A204.1 (cell line): Measurements from ENCODE around the gene SPIRE2.
"Not testable (repeated sequence)": the region's sequence is repeated elsewhere in the genome, so short reads cannot be mapped to it uniquely, and the experiment has no call there.

Source experiments
- FAIRE-seq: peaks from 2 replicates; lab custom pipeline; 2012; peaks lifted over from hg19 to GRCh38; lab: Jason Lieb, UNC

Gene SPIRE2

GRCh38 chr16:89867918-89868317 is 39.6 kb downstream of the SPIRE2 start:
- no peak for FAIRE-seq

DNA sequence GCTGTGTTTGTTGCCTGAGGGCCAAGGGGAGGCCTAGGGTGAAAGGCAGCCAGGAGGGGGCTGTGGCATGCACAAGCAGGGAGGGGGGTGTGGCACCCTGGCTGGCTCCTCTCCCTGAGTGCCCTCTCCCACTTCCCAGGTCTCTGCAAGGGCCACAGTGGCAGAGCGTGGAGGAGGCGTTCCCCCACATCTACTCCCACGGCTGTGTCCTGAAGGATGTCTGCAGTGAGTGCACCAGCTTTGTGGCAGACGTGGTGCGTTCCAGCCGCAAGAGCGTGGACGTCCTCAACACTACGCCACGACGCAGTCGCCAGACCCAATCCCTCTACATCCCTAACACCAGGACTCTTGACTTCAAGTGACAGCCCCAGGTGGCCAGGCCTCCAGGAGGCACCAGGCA is 41.6 kb downstream of the SPIRE2 start:
- no peak for FAIRE-seq

DNA sequence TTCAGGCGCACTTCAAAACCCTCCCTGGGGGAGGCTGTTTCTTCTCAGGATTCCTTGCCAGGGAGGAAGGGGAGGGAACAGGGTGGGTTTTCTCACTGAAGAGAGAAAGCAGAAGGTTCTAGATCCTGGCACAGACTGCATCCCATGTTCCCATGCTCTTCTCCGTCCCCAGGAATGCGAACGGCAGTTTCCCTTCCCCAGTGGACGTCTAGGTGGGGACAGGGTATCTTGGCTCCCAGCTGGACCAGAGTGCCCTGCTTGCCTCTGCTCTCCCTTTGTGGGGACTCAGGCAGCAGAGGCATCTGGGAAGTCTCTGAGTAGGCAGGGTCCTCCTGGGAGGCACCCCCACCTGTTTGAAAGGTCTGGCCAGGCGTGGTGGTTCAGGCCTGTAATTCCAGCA is 42.2 kb downstream of the SPIRE2 start:
- FAIRE-seq = no peak

GRCh38 chr16:89871895-89872294 is 43.6 kb downstream of the SPIRE2 start:
- no peak for FAIRE-seq

DNA sequence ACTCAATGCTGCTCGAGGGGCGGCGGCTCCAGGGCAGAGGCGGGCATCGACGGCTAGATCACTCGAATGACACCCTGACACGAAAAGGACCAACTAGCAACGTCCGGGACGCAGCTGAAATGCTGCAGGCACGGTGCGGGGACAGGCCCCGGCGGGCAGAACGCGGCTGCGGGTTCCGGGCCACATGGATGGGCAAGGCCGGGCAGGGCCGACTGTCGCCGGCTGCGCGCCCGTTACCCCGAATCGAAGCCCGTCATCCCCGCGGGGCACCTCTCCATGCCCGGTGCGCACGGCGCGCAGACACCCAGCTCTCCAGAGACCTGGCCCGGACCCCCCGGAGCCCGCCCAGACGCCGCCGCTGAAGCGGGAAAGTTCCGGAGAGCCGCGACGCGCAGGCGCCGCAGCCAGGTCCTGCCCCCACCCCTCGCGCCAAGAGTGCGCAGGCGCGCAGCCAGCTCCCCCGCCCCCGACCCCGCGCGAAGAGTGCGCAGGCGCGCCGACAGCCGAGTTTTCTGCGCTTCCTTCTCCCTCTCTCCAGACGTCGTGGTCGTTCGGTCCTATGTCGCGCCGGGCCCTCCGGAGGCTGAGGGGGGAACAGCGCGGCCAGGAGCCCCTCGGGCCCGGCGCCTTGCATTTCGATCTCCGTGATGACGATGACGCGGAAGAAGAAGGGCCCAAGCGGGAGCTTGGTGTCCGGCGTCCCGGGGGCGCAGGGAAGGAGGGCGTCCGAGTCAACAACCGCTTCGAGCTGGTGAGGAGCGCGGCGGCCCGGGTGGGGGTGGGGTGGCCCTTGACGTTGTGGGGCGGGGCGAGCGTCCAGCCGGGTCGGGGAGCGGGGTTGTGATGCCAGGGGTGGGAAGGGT is 45.1 kb downstream of the SPIRE2 start, which contains the start of gene TCF25:
Gene TCF25 (plus strand): TSS at position 484 of the 863 bp plus-strand sequence. CDS start 76 bp downstream, at position 560.
- FAIRE-seq = no peak

DNA sequence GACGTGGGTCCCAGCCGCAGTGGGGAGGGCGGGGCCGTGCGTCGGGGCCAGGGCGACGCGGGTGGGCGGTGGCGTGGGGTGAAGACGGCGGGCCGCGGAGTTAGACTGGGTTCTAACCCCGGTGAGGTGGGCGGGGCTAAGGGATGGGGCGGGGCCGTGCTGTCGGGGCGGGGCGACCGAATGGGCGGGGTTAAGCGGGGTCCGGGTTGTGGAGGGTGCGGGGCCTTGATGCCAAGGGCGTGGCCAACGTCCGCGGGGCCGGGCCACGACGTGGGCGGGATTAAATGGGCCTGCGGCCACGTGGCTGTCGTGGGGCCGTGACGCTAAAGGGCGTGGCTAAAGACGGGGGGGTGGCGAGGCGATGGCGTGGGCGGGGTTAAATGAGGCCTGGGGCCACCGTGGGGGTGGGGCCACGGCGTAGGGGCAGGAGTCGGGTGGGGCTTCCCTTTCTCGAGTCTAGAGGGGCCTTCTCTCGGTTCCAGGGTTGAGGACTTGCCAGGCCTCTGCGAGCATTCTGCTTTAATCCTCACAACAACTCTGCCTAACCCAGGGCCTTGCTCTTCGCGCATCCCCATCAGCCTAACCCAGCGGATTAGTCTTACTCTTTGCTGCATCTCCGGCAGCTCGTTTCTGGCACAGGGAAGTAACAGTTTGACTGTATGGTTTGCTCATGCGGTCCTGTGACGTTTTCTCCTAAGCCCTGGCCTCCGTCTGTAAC is 45.9 kb downstream of the SPIRE2 start:
- no peak for FAIRE-seq

DNA sequence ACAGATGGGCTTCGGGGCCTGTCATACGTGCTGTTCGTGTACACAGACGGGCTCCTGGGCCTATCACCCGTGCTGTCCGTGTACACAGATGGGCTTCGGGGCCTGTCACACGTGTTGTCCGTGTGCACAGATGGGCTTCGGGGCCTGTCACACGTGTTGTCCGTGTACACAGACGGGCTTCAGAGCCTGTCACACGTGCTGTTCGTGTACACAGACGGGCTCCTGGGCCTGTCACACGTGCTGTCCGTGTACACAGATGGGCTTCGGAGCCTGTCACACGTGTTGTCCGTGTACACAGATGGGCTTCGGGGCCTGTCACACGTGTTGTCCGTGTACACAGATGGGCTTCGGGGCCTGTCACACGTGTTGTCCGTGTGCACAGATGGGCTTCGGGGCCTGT is 50.8 kb downstream of the SPIRE2 start:
- not testable (repeated sequence) for FAIRE-seq

DNA sequence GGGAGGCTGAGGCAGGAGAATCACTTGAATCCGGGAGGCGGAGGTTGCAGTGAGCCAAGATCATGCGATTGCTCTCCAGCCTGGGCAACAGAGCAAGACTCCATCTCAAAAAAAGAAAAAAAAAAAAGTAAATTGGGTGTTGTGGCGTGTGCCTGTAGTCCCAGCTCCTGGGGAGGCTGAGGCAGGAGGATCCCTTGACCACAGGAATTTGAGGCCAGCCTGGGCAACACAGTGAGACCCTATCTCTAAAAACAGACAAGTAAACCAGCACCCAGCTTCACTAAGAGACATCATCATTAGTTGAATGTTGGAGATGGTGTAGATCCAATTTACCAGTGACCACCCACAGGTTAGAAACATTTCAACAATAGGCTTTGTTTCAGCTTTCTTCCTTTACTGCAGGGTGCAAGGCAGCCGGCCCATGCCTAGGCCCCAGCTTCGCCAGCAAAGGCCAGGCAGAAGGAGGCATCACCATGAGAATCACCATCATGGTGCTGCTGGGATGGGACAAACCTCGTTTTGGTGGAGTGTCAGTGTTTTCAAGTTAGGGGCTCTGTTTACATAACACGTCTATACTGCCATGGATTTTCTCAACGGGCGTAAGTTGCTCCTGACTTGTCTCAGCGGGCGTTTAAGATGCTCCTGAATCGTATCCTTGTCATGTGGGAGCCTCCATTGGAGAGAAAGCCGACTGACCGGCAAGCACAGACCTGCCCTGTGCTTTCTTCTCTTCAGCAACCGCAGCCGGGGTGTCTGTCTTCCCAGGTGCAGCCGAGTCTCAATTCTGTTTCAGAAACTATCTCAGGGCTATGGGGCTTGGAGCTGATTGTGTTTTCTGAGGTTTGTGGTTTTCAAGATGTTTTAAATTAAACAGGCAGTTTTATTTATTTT is 52.4 kb downstream of the SPIRE2 start:
- no peak for FAIRE-seq

GRCh38 chr16:89881368-89881730 is 53.1 kb downstream of the SPIRE2 start:
- no peak for FAIRE-seq

DNA sequence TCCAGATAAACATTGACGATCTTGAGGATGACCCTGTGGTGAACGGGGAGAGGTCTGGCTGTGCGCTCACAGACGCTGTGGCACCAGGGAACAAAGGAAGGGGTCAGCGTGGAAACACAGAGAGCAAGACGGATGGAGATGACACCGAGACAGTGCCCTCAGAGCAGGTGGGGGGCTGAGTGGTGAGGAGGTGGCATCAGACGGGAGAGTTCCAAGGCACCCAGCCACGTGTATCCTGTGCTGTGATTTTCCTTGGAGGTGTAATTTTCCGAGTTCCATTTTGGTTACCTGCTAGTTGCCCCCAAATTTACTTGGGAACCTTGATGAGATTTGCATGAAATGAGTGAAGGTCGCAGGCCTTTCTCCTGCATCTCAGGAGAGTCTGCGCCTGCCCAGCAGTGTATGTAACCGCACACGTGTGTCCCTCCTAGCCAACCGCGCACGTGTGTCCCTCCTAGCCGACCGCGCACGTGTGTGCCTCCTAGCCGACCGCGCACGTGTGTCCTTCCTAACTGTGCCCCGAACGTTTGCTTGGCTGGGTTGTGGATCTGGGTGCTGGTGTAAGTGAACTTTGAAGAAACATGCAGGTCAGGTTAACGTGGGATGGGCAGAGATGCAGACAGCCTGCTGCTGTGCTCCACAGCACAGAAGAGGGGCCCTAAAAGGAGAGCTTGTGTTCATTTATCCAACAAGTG is 55.2 kb downstream of the SPIRE2 start:
- FAIRE-seq = no peak

- no peak for FAIRE-seq
These were observed 55.8 kb downstream of the SPIRE2 start for GRCh38 chr16:89884041-89884421.

DNA sequence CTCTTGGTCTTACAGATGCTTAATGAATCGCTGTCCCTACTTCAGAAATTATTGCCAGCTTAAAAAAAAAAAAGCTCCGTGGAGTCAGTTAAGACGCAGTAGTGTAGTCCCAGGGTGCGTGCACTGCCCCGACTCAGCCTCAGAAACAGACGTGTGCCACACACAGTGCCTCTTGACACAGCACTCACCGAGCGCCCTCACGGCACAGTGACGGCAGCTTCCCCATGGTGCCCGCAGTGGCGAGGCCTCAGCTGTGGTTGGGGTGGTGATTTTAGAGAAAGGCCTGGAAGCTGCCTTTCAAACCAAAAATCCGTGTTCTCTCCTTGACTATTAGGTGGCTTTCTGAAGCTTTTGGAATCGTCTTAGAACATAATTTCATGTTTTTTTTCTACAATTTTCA is 59.0 kb downstream of the SPIRE2 start:
- FAIRE-seq = no peak

GRCh38 chr16:89890200-89890599 is 61.9 kb downstream of the SPIRE2 start:
- no peak for FAIRE-seq

- no peak for FAIRE-seq
These were observed 62.8 kb downstream of the SPIRE2 start for GRCh38 chr16:89890886-89891657.

DNA sequence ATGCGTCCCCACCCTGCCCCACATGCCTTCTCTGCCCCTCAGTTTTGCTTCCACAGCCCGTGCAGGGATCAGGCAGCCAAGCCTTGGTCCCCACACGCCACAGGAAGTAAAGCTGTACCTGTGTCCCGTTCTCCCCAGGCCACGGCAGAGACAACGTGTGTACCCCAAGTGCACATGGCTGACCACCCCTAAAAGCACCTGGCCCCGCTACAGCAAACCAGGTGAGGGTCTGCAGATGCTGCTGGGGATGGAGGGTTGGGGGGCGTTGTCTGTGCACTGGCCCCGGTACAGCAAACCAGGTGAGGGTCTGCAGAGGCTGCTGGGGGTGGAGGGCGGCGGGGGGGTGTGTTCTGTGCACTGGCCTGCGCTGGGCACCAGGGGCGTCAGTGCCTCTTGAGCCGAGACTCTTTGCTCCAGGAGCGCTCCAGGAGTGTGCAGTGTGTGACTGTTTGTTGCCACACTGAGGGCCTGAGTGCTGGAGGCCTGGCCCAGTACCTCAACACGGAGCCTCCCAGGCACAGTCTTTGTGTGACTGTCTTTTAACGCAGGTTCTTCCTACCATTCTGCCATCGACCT is 63.9 kb downstream of the SPIRE2 start:
- no peak for FAIRE-seq

GRCh38 chr16:89892635-89893034 is 64.4 kb downstream of the SPIRE2 start:
- no peak for FAIRE-seq

DNA sequence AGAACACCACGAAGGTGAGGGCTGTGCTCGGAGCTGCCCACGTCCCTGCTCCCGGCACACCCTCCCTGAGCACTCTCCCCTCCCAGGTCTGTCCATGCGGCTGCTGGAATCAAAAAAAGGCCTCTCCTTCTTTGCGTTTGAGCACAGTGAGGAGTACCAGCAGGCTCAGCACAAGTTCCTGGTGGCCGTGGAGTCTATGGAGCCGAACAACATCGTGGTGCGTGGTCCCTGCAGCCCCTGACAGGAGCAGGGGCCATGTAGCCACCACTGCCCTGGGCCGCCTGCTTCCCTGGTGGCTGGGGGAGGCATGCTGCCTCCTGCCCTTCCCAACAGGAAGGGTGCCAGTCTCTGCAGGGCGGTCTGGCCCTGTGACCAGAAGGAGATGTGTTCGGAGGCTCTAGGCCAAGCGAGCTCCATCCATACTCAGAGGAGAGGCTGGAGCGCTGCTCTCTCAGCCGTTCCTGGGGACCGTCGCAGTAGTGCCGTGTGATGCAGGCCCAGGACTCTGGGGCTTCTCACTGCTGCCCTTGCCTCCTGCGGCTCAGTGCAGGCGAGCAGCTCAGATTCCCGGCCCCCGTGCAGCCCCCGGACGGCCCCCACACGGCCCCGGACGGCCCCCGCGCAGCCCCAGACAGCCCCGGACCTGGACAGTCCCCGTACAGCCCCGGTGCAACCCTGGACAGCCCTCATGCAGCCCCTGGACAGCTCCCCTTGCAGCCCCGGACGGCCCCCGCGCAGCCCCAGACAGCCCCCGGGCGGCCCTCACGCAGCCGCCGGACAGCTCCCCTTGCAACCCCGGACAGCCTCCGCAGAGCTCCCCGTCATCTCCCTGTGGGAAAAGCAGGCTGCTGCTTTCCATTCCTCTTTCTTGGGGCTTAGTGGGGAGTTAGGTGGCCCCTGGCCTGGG is 65.6 kb downstream of the SPIRE2 start:
- no peak for FAIRE-seq

- no peak for FAIRE-seq
These were observed 67.4 kb downstream of the SPIRE2 start for GRCh38 chr16:89895482-89896250.

DNA sequence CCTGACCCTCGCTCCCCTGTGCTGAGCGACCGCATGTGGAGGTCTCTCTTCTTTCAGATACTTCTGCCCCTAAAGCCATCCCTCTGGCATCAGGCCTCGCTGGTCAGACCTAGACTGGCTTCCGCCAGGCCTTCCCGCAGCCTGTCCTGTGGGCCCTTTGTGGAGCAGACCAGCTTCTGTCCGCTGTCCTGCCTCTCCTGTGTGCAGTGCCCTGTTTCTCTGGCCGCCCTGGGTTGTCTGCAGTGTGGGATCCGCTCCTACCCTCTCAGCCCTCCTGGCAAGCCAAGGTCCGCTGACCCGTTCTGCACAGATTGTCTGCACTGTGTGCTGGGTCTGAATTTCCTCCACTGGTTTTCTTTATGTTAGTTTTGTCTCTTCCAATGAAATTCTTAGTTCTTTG is 68.9 kb downstream of the SPIRE2 start:
- FAIRE-seq = no peak
